GM21717 (cell line): ENCODE measurements around the gene SIAH2.

Source experiments
- ATAC-seq: cut with Tn5 transposase; IDR thresholded peaks from one replicate; pipeline ENCODE4 v1.9.1; 2021; ENCODE audit warnings: mild to moderate bottlenecking, moderate library complexity; ENCODE audit not compliant: unreplicated experiment

Gene SIAH2

GRCh38 chr3:150751781-150752263 is 11.1 kb downstream of the SIAH2 start:
- no peak for ATAC-seq

- ATAC-seq: no peak
Measured at GRCh38 chr3:150749255-150749654, 13.7 kb downstream of the SIAH2 start.

GRCh38 chr3:150748684-150749047 is 14.3 kb downstream of the SIAH2 start:
- ATAC-seq: no peak

GRCh38 chr3:150747886-150748683 is 14.9 kb downstream of the SIAH2 start:
- no peak for ATAC-seq

- ATAC-seq: no peak
Measured at GRCh38 chr3:150746791-150747590, 16.0 kb downstream of the SIAH2 start.

- no peak for ATAC-seq
Measured at GRCh38 chr3:150745832-150746231, 17.1 kb downstream of the SIAH2 start.

GRCh38 chr3:150744919-150745211 is 18.1 kb downstream of the SIAH2 start:
- no peak for ATAC-seq

GRCh38 chr3:150744041-150744918 is 18.7 kb downstream of the SIAH2 start:
- no peak for ATAC-seq

- no peak for ATAC-seq
Measured at GRCh38 chr3:150743508-150743907, 19.5 kb downstream of the SIAH2 start.

- ATAC-seq: no peak
Measured at GRCh38 chr3:150742679-150743078, 20.3 kb downstream of the SIAH2 start.

GRCh38 chr3:150742141-150742523 is 20.8 kb downstream of the SIAH2 start:
- no peak for ATAC-seq

GRCh38 chr3:150741497-150742140 is 21.4 kb downstream of the SIAH2 start:
- ATAC-seq: no peak

GRCh38 chr3:150740733-150741496 is 22.1 kb downstream of the SIAH2 start:
- ATAC-seq: no peak

GRCh38 chr3:150739877-150740645 is 22.9 kb downstream of the SIAH2 start:
- peak; percentile 17 for ATAC-seq

GRCh38 chr3:150739200-150739863 is 23.6 kb downstream of the SIAH2 start:
- ATAC-seq: peak; percentile 37

GRCh38 chr3:150738688-150739087 is 24.3 kb downstream of the SIAH2 start:
- no peak for ATAC-seq

GRCh38 chr3:150737874-150738679 is 24.9 kb downstream of the SIAH2 start:
- ATAC-seq: no peak
